HEK293T (cell line): ENCODE results near the gene SRP54.
"Not testable (repeated sequence)": the region's sequence is repeated elsewhere in the genome, so short reads cannot be mapped to it uniquely, and the experiment has no call there.

Experiments used
- CTCF ChIA-PET: fragments of 350-600 bp; formaldehyde crosslinking; extraction: SDS; loops from one replicate; lab custom pipeline; 2021; ENCODE audit warnings: antibody characterized with exemption, inconsistent platforms; lab: Yijun Ruan, JAX
- POLR2A ChIA-PET: fragments of 350-600 bp; formaldehyde crosslinking; extraction: SDS; loops from one replicate; lab custom pipeline; 2020; ENCODE audit warnings: antibody characterized with exemption, inconsistent platforms; lab: Yijun Ruan, JAX
- DNase-seq: peaks from one replicate; pipeline ENCODE4 v3.0.0; 2012; ENCODE audit warnings: mixed read lengths; ENCODE audit errors: extremely low spot score
- ARNT ChIP-seq: fragments of 450-650 bp; IDR thresholded peaks from 2 replicates; pipeline ENCODE4 v1.6.1; 2017; ENCODE audit warnings: mild to moderate bottlenecking
- BHLHE40 ChIP-seq: fragments of 450-650 bp; IDR thresholded peaks from 2 replicates; pipeline ENCODE4 v1.6.1; 2016; ENCODE audit warnings: mild to moderate bottlenecking, moderate library complexity, borderline replicate concordance
- CTBP1 ChIP-seq: fragments of 450-650 bp; IDR thresholded peaks from 2 replicates; pipeline ENCODE4 v1.6.1; 2016; ENCODE audit warnings: borderline replicate concordance
- ELF4 ChIP-seq: fragments of 450-650 bp; IDR thresholded peaks from 2 replicates; pipeline ENCODE4 v1.6.1; 2017; ENCODE audit warnings: antibody characterized with exemption
- FOXA1 ChIP-seq: fragments of 450-650 bp; IDR thresholded peaks from 2 replicates; pipeline ENCODE4 v1.6.1; 2016; ENCODE audit warnings: mild to moderate bottlenecking
- FOXK2 ChIP-seq: fragments of 450-650 bp; IDR thresholded peaks from 2 replicates; pipeline ENCODE4 v1.6.1; 2016; ENCODE audit warnings: mild to moderate bottlenecking
- FOXM1 ChIP-seq: fragments of 450-650 bp; IDR thresholded peaks from 2 replicates; pipeline ENCODE4 v1.6.1; 2017; ENCODE audit warnings: mild to moderate bottlenecking, borderline replicate concordance
- HDGF ChIP-seq: fragments of 450-650 bp; IDR thresholded peaks from 2 replicates; pipeline ENCODE4 v1.6.1; 2017; ENCODE audit warnings: antibody characterized with exemption, borderline replicate concordance
- L3MBTL2 ChIP-seq: fragments of 450-650 bp; conservative IDR thresholded peaks from 2 replicates; pipeline ENCODE4 v1.6.1; 2016; ENCODE audit warnings: mild to moderate bottlenecking
- LEF1 ChIP-seq: fragments of 450-650 bp; IDR thresholded peaks from 2 replicates; pipeline ENCODE4 v1.6.1; 2017; ENCODE audit warnings: mild to moderate bottlenecking, borderline replicate concordance
- NFRKB ChIP-seq: fragments of 450-650 bp; IDR thresholded peaks from 2 replicates; pipeline ENCODE4 v1.6.1; 2016; ENCODE audit warnings: mild to moderate bottlenecking, moderate library complexity
- PKNOX1 ChIP-seq: fragments of 450-650 bp; IDR thresholded peaks from 2 replicates; pipeline ENCODE4 v1.6.1; 2016
- SP1 ChIP-seq: fragments of 450-650 bp; IDR thresholded peaks from 2 replicates; pipeline ENCODE4 v1.6.1; 2017
- SUZ12 ChIP-seq: fragments of 450-650 bp; IDR thresholded peaks from 2 replicates; pipeline ENCODE4 v1.6.1; 2016; ENCODE audit warnings: mild to moderate bottlenecking
- TARDBP ChIP-seq: fragments of 450-650 bp; IDR thresholded peaks from 2 replicates; pipeline ENCODE4 v1.6.1; 2016
- ZNF384 ChIP-seq: fragments of 450-650 bp; IDR thresholded peaks from 2 replicates; pipeline ENCODE4 v1.6.1; 2016

SRP54 gene

GRCh38 chr14:34943506-34943905, 39.3 kb upstream of the SRP54 start:
- TF ChIP-seq FOXM1: no peak
- no peak for TF ChIP-seq SP1
- TF ChIP-seq FOXA1: no peak
- TF ChIP-seq LEF1: no peak
- no peak for TF ChIP-seq L3MBTL2
- no peak for TF ChIP-seq SUZ12
- no peak for TF ChIP-seq TARDBP
- TF ChIP-seq NFRKB: no peak
- POLR2A ChIA-PET: no interaction called here
- DNase-seq: no peak
- CTCF ChIA-PET: no interaction called here

GRCh38 chr14:34944744-34945143, 38.0 kb upstream of the SRP54 start:
- CTCF ChIA-PET: interaction anchor here (0.7 kb wide), 1 partner anchor 16 kb away, joined by 5 read pairs; no protein-coding TSS in a partner anchor
- TF ChIP-seq TARDBP (no peak), PKNOX1 (no peak), SP1 (no peak), NFRKB (no peak), FOXM1 (no peak), LEF1 (no peak), ZNF384 (no peak), FOXA1 (no peak), FOXK2 (no peak), L3MBTL2 (no peak), BHLHE40 (no peak), CTBP1 (no peak), SUZ12 (no peak), ARNT (no peak)
- POLR2A ChIA-PET: no interaction called here
- no peak for DNase-seq

GRCh38 chr14:34946699-34947098, 36.1 kb upstream of the SRP54 start:
- ChIA-PET POLR2A (no interaction called here), CTCF (interaction anchor here (0.7 kb wide), 1 partner anchor 1270 kb away, joined by 3 read pairs; no protein-coding TSS in a partner anchor)
- DNase-seq: no peak
- TF ChIP-seq SUZ12 (no peak), LEF1 (no peak), FOXK2 (no peak), TARDBP (no peak), FOXA1 (no peak), NFRKB (no peak), FOXM1 (no peak), SP1 (no peak), BHLHE40 (no peak), CTBP1 (no peak), L3MBTL2 (no peak), ELF4 (no peak), HDGF (no peak), PKNOX1 (no peak)

GRCh38 chr14:34951286-34951685, 31.5 kb upstream of the SRP54 start:
- TF ChIP-seq TARDBP (no peak), L3MBTL2 (no peak), BHLHE40 (no peak), CTBP1 (no peak), ELF4 (no peak), FOXA1 (no peak), NFRKB (no peak), FOXK2 (no peak), HDGF (no peak), PKNOX1 (no peak), SUZ12 (no peak), ARNT (no peak), FOXM1 (no peak)
- DNase-seq: no peak
- ChIA-PET CTCF (interaction anchor here (0.6 to 0.7 kb wide), 2 partner anchors 377 to 440 kb away, joined by 3 to 4 read pairs; no protein-coding TSS in a partner anchor), POLR2A (interaction anchor here (0.6 kb wide), 1 partner anchor 16 kb away, joined by 3 read pairs; no protein-coding TSS in a partner anchor)

GRCh38 chr14:34956931-34957330, 25.9 kb upstream of the SRP54 start:
- DNase-seq: no peak
- ChIA-PET POLR2A (no interaction called here), CTCF (no interaction called here)
- no peak for TF ChIP-seq ELF4

GRCh38 chr14:34957771-34958286, 25.0 kb upstream of the SRP54 start:
- no peak for DNase-seq
- ChIA-PET POLR2A (no interaction called here), CTCF (no interaction called here)
- TF ChIP-seq PKNOX1: no peak
- TF ChIP-seq ARNT: no peak
- TF ChIP-seq FOXK2: no peak
- no peak for TF ChIP-seq L3MBTL2
- TF ChIP-seq BHLHE40: no peak
- no peak for TF ChIP-seq SP1
- TF ChIP-seq ELF4: no peak
- TF ChIP-seq TARDBP: no peak
- no peak for TF ChIP-seq LEF1
- no peak for TF ChIP-seq SUZ12
- no peak for TF ChIP-seq HDGF
- TF ChIP-seq CTBP1: no peak
- no peak for TF ChIP-seq ZNF384
- TF ChIP-seq FOXM1: no peak
- TF ChIP-seq FOXA1: no peak
- TF ChIP-seq NFRKB: no peak

GRCh38 chr14:34962106-34962505, 20.7 kb upstream of the SRP54 start:
- DNase-seq, POLR2A ChIA-PET: not testable (repeated sequence)
- CTCF ChIA-PET: interaction anchor here (0.7 kb wide), 1 partner anchor 240 kb away, joined by 6 read pairs; no protein-coding TSS in a partner anchor
